ENCODE measurements around the gene CDKAL1.
A peak's percentile ranks its signal among the peaks of the same experiment; 100 is the strongest.
"Not testable (repeated sequence)": the region's sequence is repeated elsewhere in the genome, so short reads cannot be mapped to it uniquely, and the experiment has no call there.

Gene CDKAL1

DNA sequence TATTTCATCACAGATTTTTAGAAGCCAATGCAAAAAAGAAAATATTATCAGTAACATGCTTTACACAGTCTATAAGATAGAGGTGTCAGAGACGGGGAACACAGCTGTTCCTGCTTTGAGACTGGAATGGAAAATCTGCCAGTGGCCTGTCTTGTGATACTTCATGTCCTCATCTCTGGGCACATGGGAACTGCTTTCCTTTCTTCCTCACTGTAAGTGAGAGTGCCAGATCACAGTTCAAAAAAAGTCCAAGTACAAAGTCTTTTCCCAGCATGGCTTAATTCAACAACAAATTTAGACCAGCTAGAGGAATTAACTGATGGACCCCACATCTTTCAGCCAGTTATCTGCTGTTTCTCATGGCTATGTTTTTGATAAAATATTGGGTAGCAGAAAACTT, 490.4 kb downstream of the CDKAL1 start:
- no peak for DNase-seq (ENCODE audit: low spot score)

DNA sequence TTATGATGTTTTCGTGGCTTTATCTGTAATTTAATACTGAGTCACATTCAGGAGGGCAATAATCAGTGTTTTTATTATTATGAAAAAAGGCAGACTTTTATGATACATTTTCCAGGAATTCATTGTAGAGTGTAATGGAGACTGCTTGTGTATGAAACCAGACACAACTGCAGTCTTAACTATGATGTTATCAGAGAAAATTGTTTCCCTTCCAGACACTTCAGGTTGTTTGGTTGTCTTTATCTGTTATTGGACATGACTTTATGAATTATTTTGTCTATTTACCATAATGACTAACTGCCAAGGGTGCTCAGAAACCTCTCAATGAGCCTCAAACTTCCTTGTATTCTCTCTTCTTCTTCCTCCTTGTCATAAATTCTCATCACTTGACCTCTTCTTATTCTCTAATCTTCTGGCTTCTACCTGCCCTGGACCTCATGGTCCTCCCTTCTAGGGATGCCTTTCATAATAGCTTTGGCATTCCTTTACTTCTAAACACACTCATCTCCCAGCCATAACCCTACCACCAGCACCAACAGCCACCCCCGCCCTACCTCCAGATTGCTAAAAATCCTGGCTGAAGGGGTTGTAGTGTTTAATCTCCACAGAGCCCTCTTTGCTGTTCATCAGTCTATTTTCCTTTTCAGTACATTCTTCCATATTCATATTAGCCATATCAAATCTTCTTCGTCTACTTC, 492.5 kb downstream of the CDKAL1 start:
- DNase-seq (ENCODE audit: low spot score), result no peak

DNA sequence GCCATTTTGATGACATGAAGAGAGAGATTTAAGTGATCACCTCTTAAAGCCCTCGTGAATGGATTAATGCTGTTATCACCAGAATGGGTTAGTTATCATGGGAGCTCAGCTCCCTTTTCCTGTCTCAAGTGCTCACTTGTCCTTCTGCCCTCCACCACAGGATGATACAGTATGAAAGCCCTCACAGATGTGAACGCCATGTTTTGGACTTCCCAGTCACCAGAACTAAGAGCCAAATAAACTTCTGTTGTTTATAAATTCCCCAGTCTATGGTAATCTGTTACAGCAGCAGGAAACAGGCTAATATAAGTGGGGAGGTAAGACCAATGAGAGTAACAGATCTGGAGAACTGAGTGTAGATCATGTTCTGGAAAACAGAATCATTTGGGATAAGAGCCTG, 493.2 kb downstream of the CDKAL1 start:
- no peak for DNase-seq (ENCODE audit: low spot score)

DNA sequence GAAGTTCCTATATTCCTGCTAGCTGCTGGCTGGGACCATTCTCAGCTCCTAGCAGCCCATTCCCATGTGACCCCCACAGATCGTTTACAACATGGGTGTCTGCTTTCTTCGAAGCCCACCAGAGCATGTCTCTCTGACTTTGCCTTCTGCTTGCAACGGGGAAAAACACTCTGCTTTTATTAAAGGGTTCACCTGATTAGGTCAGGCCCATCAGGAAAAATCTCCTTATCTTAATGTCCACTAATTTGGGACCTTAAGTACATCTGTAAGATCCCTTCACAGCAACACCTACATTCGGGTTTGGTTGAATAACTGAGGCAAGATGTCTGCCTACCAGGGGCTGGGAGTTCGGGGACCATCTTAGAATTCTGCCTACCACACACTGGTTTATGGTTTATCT, 496.9 kb downstream of the CDKAL1 start:
- no peak for DNase-seq (ENCODE audit: low spot score)

DNA sequence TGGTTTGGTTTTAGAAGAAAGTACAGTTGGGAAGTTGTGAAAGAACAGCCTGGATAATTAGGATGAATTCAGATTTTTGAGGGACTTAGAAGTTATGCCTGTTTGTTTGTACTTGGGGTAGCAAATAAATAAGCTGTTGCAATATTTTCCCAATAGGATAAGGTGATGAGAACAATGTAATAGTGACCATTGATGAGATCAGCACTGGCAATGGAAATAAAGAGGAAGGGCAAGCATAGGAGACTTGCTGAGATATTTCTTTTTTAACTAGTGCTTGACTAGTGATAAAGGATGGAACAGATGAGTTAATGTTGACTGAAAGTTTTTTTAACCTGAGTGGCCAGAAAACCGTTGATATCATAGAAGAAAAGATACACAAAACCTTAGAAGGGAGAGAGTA, 498.8 kb downstream of the CDKAL1 start:
- DNase-seq (ENCODE audit: low spot score), result no peak

DNA sequence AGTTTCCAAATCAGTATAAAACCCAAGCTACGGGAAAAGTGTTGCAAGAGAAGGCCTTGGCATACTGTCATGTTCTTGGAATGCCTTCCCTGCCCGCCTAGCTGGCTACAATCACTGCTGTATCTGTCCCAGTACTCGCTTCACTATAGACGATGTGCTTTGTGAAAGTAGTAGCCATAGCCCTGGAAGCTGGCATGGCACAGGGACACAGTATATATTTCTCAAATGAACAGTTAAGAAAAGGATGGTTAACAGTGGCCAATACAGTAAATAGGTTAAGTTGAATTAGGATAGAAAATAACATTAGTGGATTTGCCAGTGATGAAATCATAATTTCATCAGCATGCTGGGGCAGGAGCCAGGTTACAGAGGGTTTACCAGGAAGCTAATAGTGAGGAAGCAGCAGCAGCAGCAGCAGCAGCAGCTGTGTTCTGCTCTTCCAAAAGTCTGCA, 499.3 kb downstream of the CDKAL1 start:
- no peak for DNase-seq (ENCODE audit: low spot score)

DNA sequence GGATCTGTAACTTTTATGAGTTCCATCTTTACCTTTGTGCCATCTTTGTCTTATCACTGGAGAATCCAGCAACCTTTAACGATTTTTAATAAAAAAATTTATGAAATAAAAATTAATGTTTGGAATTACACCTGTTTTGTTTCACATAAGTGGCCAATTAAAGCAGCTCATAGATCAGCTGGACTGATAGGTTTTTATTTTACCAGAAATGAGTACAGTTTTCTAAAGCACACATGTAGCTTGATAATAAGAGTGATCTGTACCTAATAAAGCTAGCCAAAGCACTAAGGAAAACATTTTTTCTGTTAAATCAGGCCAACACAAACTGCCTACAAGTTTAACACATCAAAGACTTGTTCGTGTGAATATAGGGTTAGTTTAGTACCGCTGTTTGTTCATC, 500.1 kb downstream of the CDKAL1 start:
- no peak for DNase-seq (ENCODE audit: low spot score)

DNA sequence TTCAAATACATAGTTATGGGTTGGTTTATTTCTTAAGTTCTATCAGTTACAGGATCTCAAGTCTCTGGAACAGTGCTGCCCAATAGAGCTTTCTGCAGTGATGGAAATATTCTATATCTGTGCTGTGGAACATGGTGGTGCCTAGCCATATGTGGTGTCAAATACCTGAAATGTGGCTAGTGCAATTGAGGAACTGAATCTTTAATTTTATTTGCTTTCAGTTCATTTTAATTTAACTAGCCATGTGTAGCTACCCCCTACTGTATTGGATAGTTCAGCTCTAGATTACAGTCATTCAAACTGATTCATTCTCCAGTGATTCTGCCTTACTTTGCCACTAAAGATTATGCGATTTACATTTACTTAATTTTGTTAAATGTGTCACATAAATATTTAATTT, 503.2 kb downstream of the CDKAL1 start:
- DNase-seq (ENCODE audit: low spot score), result no peak

DNA sequence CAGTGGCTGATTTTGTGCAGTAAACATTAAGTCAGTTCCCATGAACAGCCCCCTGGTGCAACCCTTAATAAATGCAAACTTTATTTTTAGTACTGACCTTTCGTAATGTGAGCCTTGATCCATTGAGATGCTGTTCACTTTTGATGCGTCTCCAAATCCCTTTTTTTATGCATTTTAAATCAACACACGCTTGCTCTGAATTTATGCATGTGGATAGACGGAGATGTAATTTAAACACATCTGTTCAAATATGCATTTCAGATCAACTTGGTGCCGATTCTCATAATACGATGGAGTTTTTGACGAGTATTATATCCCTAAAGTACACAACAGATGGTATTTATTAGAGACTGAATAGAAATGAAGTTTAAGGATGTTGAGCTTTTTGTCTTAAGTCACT, 505.7 kb downstream of the CDKAL1 start:
- no peak for DNase-seq (ENCODE audit: low spot score)

DNA sequence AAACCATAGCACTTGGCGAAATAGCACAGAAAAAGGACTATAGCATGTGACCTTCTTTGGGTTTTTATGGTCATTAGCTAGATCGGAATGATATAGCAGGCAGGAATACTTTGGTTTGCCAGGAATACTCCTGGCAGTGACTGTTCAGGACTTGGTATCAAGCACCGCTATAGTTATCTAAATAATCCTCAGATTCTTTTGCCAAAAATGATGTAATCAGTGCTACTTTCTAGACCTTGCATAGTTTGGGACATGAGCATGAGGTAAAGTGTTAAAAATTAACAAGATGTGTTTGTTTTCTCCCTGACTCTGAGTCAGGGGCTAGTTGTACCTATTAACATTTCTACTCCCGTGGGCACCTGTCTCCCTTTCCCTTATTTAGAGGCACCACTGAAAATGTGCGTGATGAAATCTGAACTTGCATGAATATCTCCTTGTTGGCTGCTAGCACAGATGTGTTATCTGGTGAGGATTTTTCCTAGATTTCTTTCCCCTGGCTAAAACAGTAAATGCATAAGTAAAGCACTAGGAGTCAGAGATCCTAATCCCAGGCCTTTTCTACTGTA, 511.0 kb downstream of the CDKAL1 start:
- DNase-seq (ENCODE audit: low spot score), result no peak

DNA sequence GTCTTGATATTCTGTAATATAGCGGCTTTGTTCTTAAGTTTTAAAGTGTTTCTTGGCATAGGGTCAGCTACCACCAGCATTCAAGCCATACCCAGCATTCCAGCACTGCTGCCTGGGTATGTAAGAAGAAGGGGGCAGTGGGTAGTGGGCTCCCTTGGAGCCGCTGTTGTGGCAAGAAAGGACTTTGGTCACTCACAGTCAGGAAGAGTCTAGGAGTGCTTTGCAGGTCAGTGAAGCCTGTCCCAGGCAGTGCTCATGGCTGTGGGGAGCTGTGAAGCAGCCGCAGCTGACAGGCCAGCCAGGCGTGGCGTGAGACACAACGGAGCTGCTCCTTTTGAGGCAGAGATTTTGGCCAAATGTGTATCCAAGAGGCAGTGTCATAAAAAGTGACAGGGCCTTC, 512.0 kb downstream of the CDKAL1 start:
- no peak for DNase-seq (ENCODE audit: low spot score)

DNA sequence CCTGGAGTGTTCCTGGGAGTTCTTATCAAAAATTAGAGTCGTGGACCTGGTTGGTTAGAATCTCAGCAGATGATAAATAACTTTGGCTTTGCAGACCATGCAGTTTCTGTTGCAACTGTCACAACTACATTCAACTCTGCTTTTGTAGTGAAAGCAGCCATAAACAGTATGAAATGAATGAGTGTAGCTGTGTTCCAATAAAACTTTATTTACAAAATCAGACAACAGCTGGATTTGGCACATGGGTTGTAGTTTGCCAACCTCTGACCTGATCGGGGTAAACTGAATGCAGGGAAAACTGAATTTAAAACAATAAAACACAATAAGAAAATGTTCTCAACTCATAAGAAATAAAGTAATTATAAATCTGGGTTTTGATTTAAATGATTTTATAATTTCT, 513.8 kb downstream of the CDKAL1 start:
- DNase-seq (ENCODE audit: low spot score), result no peak

DNA sequence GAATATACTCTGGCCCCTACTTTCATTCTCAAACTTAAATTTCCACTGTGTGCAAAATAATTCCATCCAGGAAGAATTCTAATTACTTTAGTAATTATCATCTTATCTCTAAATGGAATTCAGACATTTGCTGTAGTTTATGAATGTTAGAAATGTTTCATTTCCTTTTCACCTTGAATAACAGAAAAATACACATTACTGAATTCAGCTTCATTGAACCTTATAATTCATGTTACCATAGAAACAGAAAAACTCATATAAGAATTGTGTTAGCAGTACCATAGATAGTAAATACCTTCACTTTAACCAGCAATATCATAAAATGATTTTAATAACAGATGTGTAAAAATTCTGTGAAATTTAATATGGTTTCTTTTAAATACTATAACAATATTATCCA, 514.9 kb downstream of the CDKAL1 start:
- DNase-seq (ENCODE audit: low spot score), result no peak

DNA sequence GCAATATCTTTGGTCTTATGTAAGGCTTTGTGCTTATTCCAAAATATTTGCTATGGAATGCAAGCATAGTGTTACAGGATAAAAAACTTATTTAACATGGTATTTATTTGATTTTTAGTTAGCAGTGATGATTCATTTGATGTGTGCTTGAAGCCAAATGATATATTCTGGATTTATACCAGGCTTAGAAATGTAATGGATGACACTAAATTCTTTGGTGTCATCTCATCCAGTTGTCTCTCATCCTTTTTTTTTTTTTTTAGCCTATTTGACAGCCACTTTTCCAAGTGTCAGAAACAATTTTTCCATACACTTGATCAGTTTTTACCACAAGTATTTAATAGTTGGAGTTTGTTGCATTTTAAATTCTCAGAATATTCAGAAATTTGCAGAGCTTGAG, 515.3 kb downstream of the CDKAL1 start:
- DNase-seq (ENCODE audit: low spot score), result no peak

DNA sequence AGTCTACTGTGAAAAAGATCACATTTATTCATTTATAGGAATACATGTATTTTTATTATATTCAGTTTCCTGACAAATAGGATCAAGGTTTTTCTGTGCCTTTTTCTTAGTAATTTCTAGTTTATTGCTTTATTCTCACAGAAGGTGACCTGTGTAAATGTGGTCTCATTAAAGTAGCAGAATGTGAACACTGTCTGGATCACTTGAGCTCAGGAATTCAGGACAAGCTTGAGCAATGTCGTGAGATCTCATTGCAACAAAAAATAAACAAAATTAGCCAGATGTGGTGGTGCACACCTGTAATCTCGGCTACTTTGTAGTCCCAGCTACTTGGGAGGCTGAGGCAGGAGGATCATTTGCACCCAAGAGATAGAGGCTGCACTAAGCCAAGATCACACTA, 516.7 kb downstream of the CDKAL1 start:
- DNase-seq (ENCODE audit: low spot score), result no peak

DNA sequence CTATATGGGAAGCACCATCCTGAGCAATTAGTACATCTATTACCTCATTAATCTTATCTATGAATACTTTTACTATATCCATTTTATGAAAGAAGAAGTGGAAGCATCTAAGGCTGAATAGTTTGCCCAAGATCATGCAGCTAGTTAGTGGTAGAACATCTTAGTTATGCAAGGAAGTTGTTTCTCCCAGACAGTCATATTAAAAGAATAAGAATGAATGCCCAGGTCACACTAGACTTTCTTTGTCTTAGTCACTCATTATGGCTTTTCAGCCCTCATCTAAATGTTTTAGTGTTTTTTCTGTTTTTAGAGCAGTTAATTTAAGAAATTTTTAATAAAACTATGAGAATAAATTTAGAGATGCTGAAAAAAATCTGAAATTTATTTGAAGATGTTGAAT, 517.5 kb downstream of the CDKAL1 start:
- DNase-seq (ENCODE audit: low spot score), result no peak

DNA sequence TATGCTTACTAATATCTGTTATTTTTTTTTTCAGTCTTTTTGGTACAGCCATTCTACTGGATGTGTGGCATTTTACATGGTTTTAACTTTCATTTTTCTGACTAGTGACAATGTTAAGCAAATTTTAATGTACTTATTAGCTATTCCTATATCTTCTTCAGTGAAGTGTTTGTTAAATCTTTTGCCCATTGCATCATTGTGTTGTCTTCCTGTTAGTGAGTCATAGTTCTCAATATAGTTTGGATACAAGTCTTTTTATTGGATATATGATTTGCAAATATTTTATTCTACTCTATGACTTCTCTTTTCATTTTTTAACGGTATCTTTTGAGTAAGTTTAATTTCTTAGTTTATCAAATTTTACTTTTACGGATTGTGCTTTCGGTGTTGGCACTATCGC, 519.4 kb downstream of the CDKAL1 start:
- DNase-seq (ENCODE audit: low spot score), result peak; percentile 37

DNA sequence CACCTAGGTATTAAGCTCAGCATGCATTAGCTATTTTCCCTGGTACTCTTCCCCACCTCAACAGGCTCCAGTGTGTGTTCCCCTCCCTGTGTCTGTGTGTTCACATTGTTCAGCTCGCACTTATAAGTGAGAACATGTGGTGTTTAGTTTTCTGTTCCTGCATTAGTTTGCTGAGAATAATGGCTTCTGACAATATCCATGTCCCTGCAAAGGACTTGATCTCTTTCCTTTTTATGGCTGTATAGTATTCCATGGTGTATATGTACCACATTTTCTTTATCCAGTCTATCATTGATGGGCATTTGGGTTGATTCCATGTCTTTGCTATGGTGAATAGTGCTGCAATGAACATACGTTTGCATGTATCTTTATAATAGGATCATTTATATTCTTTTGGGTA, 521.2 kb downstream of the CDKAL1 start:
- not testable (repeated sequence) for DNase-seq (ENCODE audit: low spot score)

DNA sequence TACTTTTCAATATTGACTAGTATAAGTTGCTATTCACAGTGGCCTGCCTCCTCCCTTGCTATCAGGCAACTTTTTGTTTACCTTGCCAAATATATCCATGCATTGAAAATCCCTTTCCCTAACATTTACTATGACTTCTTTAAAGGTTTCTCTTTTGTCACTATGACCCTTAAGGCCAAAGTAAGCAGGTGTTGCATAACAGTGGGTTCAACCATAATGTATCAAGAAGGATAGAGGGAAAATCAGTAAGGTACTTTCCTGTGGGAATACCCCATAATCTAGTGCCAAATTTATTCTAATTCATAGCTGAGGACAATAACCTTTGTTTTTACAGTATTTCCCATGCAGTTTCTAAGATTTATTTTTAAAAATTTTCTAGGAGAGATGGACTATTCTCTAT, 527.6 kb downstream of the CDKAL1 start:
- DNase-seq (ENCODE audit: low spot score), result no peak

DNA sequence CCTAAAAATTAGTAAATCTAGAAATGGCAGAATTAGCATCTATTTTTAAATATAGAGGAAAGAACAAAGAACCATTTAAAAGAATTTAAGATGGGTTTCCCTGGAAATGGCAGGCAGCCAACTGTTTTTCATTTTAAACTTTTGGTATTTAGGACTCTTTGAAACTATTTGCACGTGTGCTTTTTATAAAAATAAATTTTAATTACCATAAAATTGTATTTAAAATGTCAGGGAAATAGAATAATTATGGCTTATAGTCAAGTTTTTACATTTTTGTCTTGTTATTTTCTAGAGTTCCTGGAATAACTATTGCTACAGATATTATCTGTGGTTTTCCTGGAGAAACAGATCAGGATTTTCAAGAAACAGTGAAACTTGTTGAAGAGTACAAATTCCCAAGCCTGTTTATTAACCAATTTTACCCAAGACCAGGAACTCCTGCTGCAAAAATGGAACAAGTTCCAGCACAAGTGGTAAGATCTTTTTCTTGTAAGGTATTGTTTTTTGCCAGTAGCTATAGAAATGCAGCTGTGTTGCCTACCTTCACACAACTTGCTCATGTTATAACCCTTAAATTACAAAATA, 530.6 kb downstream of the CDKAL1 start:
- DNase-seq (ENCODE audit: low spot score), result no peak

DNA sequence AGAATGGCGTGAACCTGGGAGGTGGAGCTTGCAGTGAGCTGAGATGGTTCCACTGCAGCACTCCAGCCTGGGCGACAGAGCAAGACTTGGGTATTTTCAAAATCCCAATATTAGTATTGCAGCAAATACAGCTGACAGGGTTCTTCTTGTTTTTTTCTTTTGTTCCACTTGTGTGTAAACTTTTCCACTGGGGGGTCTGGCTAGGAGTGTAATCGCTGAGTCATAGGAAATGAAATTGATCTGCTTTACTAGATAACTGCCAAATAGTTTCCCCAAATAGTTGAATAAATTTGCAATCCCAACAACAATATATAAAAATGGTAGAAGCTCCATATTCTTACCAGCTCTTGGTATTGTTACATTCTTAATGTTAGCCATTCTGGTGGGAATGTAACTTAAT, 533.3 kb downstream of the CDKAL1 start:
- no peak for DNase-seq (ENCODE audit: low spot score)

DNA sequence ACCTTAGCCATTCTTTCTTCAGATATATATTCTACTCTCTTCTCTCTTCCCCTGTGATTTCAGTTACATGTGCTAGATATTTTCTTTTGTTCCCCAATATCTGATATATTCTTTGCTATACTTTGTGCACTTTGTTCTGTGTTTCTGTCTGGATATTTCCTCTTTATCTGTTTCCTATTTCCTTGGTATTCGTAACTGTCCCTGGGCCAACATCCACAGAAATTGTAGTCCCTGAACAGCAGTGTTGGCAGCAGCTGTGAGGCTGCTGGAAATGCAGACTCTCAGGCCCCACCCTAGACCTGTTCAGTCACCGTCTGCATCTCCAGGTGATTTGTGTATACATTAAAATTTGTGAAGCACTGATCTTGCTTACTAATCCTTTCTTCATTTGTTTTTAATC, 536.4 kb downstream of the CDKAL1 start:
- no peak for DNase-seq (ENCODE audit: low spot score)

DNA sequence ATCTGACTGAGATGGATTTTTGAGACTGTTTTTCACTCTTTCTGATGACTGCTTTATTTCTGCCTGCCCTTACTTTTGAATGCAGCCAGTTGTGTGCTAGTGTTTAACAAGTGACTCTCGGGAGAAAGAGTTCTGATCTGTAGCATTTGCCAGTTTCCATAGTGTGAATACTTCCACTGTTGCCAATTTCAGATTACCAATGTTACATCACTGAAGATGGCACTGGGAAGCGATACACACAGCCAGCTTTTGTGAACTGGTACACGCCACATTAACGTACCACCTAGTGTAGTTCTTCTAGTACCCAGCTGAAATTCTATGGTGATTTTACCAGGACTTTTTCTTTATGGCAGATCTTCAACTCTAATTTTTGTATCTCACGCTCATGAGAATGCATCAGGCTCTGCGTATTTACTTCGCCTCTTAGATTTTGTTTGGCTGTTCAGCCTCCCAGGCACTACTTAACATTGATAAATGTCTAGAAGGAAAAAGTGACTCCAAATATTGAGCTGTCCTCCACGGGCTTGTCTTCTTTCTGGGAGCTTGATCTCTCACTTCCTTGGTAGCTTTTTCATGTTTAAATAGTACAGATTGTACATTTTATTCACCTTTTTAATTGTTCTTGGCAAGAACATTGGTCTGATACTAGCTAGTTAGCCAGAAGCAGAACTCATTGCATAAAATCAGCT, 537.7 kb downstream of the CDKAL1 start:
- DNase-seq (ENCODE audit: low spot score), result no peak
